Measurements from ENCODE around the gene TRIM38.

TRIM38 gene

GRCh38 chr6:26019967-26020328 lies 57.3 kb downstream of the TRIM38 start:
- TF ChIP-seq CTCF (IDR thresholded peaks at IDR 0.05; ENCODE audit: insufficient read depth, missing control alignments), result no peak
- FAIRE-seq (no peak), DNase-seq (ENCODE audit: insufficient read length, low spot score) (no peak)

- no peak for TF ChIP-seq CTCF (IDR thresholded peaks at IDR 0.05; ENCODE audit: insufficient read depth, missing control alignments)
- FAIRE-seq (no peak), DNase-seq (ENCODE audit: insufficient read length, low spot score) (no peak)
Measured at GRCh38 chr6:26020329-26021000, 57.9 kb downstream of the TRIM38 start.

- no peak for TF ChIP-seq CTCF (IDR thresholded peaks at IDR 0.05; ENCODE audit: insufficient read depth, missing control alignments)
- FAIRE-seq (no peak), DNase-seq (ENCODE audit: insufficient read length, low spot score) (no peak)
Measured at GRCh38 chr6:26021001-26021349, 58.4 kb downstream of the TRIM38 start.

- FAIRE-seq (no peak), DNase-seq (ENCODE audit: insufficient read length, low spot score) (no peak)
- no peak for TF ChIP-seq CTCF (IDR thresholded peaks at IDR 0.05; ENCODE audit: insufficient read depth, missing control alignments)
Measured at GRCh38 chr6:26021350-26022131, 58.9 kb downstream of the TRIM38 start.

GRCh38 chr6:26022132-26022472 lies 59.5 kb downstream of the TRIM38 start:
- FAIRE-seq, result no peak
- TF ChIP-seq CTCF (IDR thresholded peaks at IDR 0.05; ENCODE audit: insufficient read depth, missing control alignments), result no peak
- DNase-seq (ENCODE audit: insufficient read length, low spot score), result no peak

GRCh38 chr6:26022737-26023136 lies 60.1 kb downstream of the TRIM38 start:
- TF ChIP-seq CTCF (IDR thresholded peaks at IDR 0.05; ENCODE audit: insufficient read depth, missing control alignments), result no peak
- DNase-seq (ENCODE audit: insufficient read length, low spot score) (no peak), FAIRE-seq (no peak)

GRCh38 chr6:26024651-26025046 lies 62.0 kb downstream of the TRIM38 start:
- no peak for FAIRE-seq
- no peak for DNase-seq (ENCODE audit: insufficient read length, low spot score)
- no peak for TF ChIP-seq CTCF (IDR thresholded peaks at IDR 0.05; ENCODE audit: insufficient read depth, missing control alignments)
